GM12801 (cell line): ENCODE data around the gene AXIN1.

Experiments
- CTCF ChIP-seq: IDR thresholded peaks from one replicate; pipeline ENCODE4 v1.5.1; 2011; ENCODE audit warnings: control low read depth; ENCODE audit not compliant: insufficient read length; ENCODE audit errors: extremely low read depth

Gene AXIN1

GRCh38 chr16:301950-302349, 50.6 kb downstream of the AXIN1 start:
- no peak for TF ChIP-seq CTCF

- no peak for TF ChIP-seq CTCF
Measured at GRCh38 chr16:301235-301634, 51.3 kb downstream of the AXIN1 start.

GRCh38 chr16:297832-298231, 54.7 kb downstream of the AXIN1 start:
- TF ChIP-seq CTCF: no peak

- TF ChIP-seq CTCF: no peak
Measured at GRCh38 chr16:296806-297510, 55.6 kb downstream of the AXIN1 start.

GRCh38 chr16:296276-296675, 56.2 kb downstream of the AXIN1 start:
- no peak for TF ChIP-seq CTCF

- TF ChIP-seq CTCF: no peak
Measured at GRCh38 chr16:293043-293775, 59.3 kb downstream of the AXIN1 start.

GRCh38 chr16:291539-291938, 61.0 kb downstream of the AXIN1 start:
- no peak for TF ChIP-seq CTCF
